ENCODE results near the gene C12orf42. TPM values are rescaled to one million over a fixed set of nuclear protein-coding genes. Genes with fewer than 3 reads are reported as not detected.

C12orf42 gene
- total and polyA plus RNA-seq, 2 donors from 2014 or later = 0.94 TPM; not detected in 1

DNA sequence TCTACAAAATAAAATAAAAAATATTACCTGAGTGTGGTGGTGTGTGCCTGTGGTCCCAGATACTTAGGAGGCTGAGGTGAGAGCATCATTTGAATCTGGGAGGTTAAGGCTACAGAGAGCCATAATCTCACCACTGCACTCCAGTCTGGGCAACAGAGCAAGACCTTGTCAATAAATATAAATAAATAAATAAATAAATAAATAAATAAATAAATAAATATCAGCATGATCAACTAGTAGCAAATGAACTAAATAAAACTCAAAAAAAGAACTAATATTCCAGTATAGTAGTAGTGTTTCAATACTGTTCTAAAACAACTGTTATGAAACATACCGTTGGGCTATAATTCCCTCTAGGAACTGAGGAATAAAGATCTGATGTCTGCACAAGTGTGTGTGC, 74.4 kb downstream of the C12orf42 start:
- TF ChIP-seq, protein P1, sequence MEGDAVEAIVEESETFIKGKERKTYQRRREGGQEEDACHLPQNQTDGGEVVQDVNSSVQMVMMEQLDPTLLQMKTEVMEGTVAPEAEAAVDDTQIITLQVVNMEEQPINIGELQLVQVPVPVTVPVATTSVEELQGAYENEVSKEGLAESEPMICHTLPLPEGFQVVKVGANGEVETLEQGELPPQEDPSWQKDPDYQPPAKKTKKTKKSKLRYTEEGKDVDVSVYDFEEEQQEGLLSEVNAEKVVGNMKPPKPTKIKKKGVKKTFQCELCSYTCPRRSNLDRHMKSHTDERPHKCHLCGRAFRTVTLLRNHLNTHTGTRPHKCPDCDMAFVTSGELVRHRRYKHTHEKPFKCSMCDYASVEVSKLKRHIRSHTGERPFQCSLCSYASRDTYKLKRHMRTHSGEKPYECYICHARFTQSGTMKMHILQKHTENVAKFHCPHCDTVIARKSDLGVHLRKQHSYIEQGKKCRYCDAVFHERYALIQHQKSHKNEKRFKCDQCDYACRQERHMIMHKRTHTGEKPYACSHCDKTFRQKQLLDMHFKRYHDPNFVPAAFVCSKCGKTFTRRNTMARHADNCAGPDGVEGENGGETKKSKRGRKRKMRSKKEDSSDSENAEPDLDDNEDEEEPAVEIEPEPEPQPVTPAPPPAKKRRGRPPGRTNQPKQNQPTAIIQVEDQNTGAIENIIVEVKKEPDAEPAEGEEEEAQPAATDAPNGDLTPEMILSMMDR (IDR thresholded peaks at IDR 0.05; ENCODE audit: borderline replicate concordance, extremely low read depth, insufficient read depth) = no peak
- H3K36me3 ChIP-seq (ENCODE audit: control insufficient read depth in 2 of 3, insufficient read depth in 3 of 3, low read length in 3 of 3) = no peaks in the 10 kb centered on the region
- no peak for FAIRE-seq
- H3K9me3 ChIP-seq (ENCODE audit: control insufficient read depth in 2 of 3, insufficient read depth in 1 of 3, low read length in 3 of 3) = no peaks in the 10 kb centered on the region
- H3K4me3 ChIP-seq (ENCODE audit: low read length in 3 of 3) = no peak overlapping the region
- H3K27me3 ChIP-seq (ENCODE audit: control insufficient read depth, insufficient read depth, low read length) = no peaks in the 10 kb centered on the region
- H3K27ac ChIP-seq (ENCODE audit: low read depth in 2 of 2, low read length in 2 of 2) = no peak overlapping the region
- no peak overlapping the region for H3K9ac ChIP-seq (ENCODE audit: low read length in 3 of 3)
- DNase-seq = no peak
- intact Hi-C loops (cut with DNase I) = no loop called here
- no peaks in the 10 kb centered on the region for H3K4me1 ChIP-seq (ENCODE audit: control insufficient read depth in 2 of 3, insufficient read depth in 2 of 3, low read depth in 1 of 3, low read length in 3 of 3)

DNA sequence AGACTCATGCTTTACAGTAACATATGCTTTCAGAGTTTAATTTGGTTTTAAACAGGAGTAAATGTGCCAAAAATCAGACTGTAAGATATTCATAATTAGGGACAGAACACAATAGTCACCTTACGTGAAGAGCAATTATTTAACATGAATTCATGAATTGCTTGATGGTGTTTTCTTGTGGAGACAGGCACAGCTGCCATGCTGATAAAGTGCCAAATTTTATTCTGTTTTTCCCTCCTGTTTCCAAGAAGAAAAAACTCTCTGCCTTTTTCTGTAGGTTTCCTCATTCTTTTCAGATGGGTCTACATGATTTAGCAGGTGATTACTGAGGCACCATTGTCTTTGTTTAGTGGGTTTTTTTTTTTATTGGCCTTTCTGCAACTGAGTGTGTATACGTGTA, 80.1 kb downstream of the C12orf42 start:
- intact Hi-C loops (cut with DNase I) = no loop called here
- DNase-seq (no peak), FAIRE-seq (no peak)
- no peak overlapping the region for H3K27ac ChIP-seq (ENCODE audit: low read depth in 2 of 2, low read length in 2 of 2)
- H3K4me3 ChIP-seq (ENCODE audit: low read length in 3 of 3) = no peak overlapping the region
- H3K9me3 ChIP-seq (ENCODE audit: control insufficient read depth in 2 of 3, insufficient read depth in 1 of 3, low read length in 3 of 3) = no peaks in the 10 kb centered on the region
- TF ChIP-seq, protein P1 (IDR thresholded peaks at IDR 0.05; ENCODE audit: borderline replicate concordance, extremely low read depth, insufficient read depth) = no peak
- no peaks in the 10 kb centered on the region for H3K27me3 ChIP-seq (ENCODE audit: control insufficient read depth, insufficient read depth, low read length)
- H3K4me1 ChIP-seq (ENCODE audit: control insufficient read depth in 2 of 3, insufficient read depth in 2 of 3, low read depth in 1 of 3, low read length in 3 of 3) = no peaks in the 10 kb centered on the region
- H3K36me3 ChIP-seq (ENCODE audit: control insufficient read depth in 2 of 3, insufficient read depth in 3 of 3, low read length in 3 of 3) = no peaks in the 10 kb centered on the region
- H3K9ac ChIP-seq (ENCODE audit: low read length in 3 of 3) = no peak overlapping the region

DNA sequence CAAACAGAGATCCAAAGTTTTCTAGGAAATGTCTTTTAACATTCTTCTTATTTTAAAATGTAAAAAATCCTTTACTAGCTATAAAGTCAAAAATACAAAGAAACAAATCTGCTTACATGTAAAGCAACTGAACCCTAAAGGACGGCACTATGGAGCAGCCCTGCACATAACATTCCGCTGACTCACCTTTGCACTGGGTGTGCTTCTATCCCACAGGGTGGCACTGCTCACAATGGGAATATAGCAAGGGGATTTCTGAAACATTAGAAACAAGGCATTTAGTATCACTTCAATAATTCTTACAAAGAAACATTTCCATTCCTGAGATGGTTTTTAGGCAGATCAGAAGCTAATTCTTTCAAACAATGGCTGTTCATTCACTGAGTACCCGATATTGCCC, 94.3 kb downstream of the C12orf42 start:
- intact Hi-C loops (cut with DNase I) = no loop called here
- FAIRE-seq = no peak
- TF ChIP-seq, protein P1 (IDR thresholded peaks at IDR 0.05; ENCODE audit: borderline replicate concordance, extremely low read depth, insufficient read depth) = no peak

DNA sequence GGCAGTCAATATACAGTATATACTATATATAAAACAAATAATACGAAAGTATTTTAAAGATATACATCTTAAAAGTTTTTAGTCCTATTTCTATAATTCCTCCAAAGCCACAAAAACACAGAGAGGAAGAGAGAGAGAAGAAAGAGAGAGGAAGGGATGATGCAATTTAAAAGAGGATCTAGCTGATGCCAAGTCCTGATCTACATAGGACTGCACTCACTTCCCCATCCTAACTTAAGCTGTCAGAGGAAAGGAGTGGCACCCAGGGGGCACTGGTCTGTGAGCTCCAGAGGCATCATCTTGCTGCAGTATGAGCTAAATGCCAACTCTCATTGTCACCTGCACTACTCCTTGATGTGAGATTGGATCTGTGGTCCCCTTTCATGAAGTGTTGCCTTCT, 95.8 kb downstream of the C12orf42 start:
- no peaks in the 10 kb centered on the region for H3K36me3 ChIP-seq (ENCODE audit: control insufficient read depth in 2 of 3, insufficient read depth in 3 of 3, low read length in 3 of 3)
- H3K9ac ChIP-seq (ENCODE audit: low read length in 3 of 3) = no peak overlapping the region
- intact Hi-C loops (cut with DNase I) = no loop called here
- H3K9me3 ChIP-seq (ENCODE audit: control insufficient read depth in 2 of 3, insufficient read depth in 1 of 3, low read length in 3 of 3) = no peaks in the 10 kb centered on the region
- TF ChIP-seq, protein P1 (IDR thresholded peaks at IDR 0.05; ENCODE audit: borderline replicate concordance, extremely low read depth, insufficient read depth) = no peak
- H3K4me1 ChIP-seq (ENCODE audit: control insufficient read depth in 2 of 3, insufficient read depth in 2 of 3, low read depth in 1 of 3, low read length in 3 of 3) = no peaks in the 10 kb centered on the region
- H3K4me3 ChIP-seq (ENCODE audit: low read length in 3 of 3) = no peak overlapping the region
- H3K27ac ChIP-seq (ENCODE audit: low read depth in 2 of 2, low read length in 2 of 2) = no peak overlapping the region
- FAIRE-seq (no peak), DNase-seq (no peak)
- no peaks in the 10 kb centered on the region for H3K27me3 ChIP-seq (ENCODE audit: control insufficient read depth, insufficient read depth, low read length)

More for the DNA sequence above, 94.3 kb downstream of the C12orf42 start:
- Histone ChIP-seq H3K27me3 (ENCODE audit: control insufficient read depth, insufficient read depth, low read length) (no peaks in the 10 kb centered on the region), H3K27ac (ENCODE audit: low read depth in 2 of 2, low read length in 2 of 2) (no peak overlapping the region), H3K36me3 (ENCODE audit: control insufficient read depth in 2 of 3, insufficient read depth in 3 of 3, low read length in 3 of 3) (no peaks in the 10 kb centered on the region), H3K9me3 (ENCODE audit: control insufficient read depth in 2 of 3, insufficient read depth in 1 of 3, low read length in 3 of 3) (no peaks in the 10 kb centered on the region), H3K4me1 (ENCODE audit: control insufficient read depth in 2 of 3, insufficient read depth in 2 of 3, low read depth in 1 of 3, low read length in 3 of 3) (no peaks in the 10 kb centered on the region), H3K4me3 (ENCODE audit: low read length in 3 of 3) (no peak overlapping the region), H3K9ac (ENCODE audit: low read length in 3 of 3) (no peak overlapping the region)
- DNase-seq = no peak

Measured in kidney (tissue), 14 donors.